NCI-H2107 treated with DMSO at 0.1 percent for 48 hours (cell line): ENCODE data around the gene HS3ST2.

ENCODE experiments used
- DNase-seq: peaks from one replicate; lab custom pipeline; 2025; ENCODE audit not compliant: unreplicated experiment; lab: John Stamatoyannopoulos, UW

HS3ST2 gene

GRCh38 chr16:22813948-22814710 is at the start of gene HS3ST2:
Gene HS3ST2, plus strand, starts transcription at chr16:22814162. Its CDS starts 449 bp downstream, at chr16:22814611.
- no peak for DNase-seq

GRCh38 chr16:22764662-22765327 is 49.2 kb upstream of the HS3ST2 start:
- DNase-seq = no peak

GRCh38 chr16:22765479-22765878 is 48.5 kb upstream of the HS3ST2 start:
- no peak for DNase-seq

- DNase-seq = no peak
Measured at GRCh38 chr16:22770866-22771265, 43.1 kb upstream of the HS3ST2 start.

GRCh38 chr16:22771551-22771950 is 42.4 kb upstream of the HS3ST2 start:
- no peak for DNase-seq

- no peak for DNase-seq
Measured at GRCh38 chr16:22775220-22775922, 38.6 kb upstream of the HS3ST2 start.

- no peak for DNase-seq
Measured at GRCh38 chr16:22781480-22781879, 32.5 kb upstream of the HS3ST2 start.

- DNase-seq = no peak
Measured at GRCh38 chr16:22782314-22782713, 31.6 kb upstream of the HS3ST2 start.

GRCh38 chr16:22784690-22785214 is 29.2 kb upstream of the HS3ST2 start:
- no peak for DNase-seq

- no peak for DNase-seq
Measured at GRCh38 chr16:22785552-22785951, 28.4 kb upstream of the HS3ST2 start.

- no peak for DNase-seq
Measured at GRCh38 chr16:22786284-22786683, 27.7 kb upstream of the HS3ST2 start.

- no peak for DNase-seq
Measured at GRCh38 chr16:22786691-22787090, 27.3 kb upstream of the HS3ST2 start.

GRCh38 chr16:22787466-22788192 is 26.3 kb upstream of the HS3ST2 start:
- DNase-seq = no peak

- DNase-seq = no peak
Measured at GRCh38 chr16:22788193-22788530, 25.8 kb upstream of the HS3ST2 start.

GRCh38 chr16:22789281-22789945 is 24.5 kb upstream of the HS3ST2 start:
- DNase-seq = no peak

- DNase-seq = no peak
Measured at GRCh38 chr16:22797551-22797950, 16.4 kb upstream of the HS3ST2 start.

GRCh38 chr16:22799113-22799512 is 14.8 kb upstream of the HS3ST2 start:
- no peak for DNase-seq

GRCh38 chr16:22804893-22805292 is 9.1 kb upstream of the HS3ST2 start:
- DNase-seq = no peak

- no peak for DNase-seq
Measured at GRCh38 chr16:22805326-22805725, 8.6 kb upstream of the HS3ST2 start.

GRCh38 chr16:22806811-22807210 is 7.2 kb upstream of the HS3ST2 start:
- no peak for DNase-seq

- DNase-seq = no peak
Measured at GRCh38 chr16:22810226-22810625, 3.7 kb upstream of the HS3ST2 start.
